22Rv1 (cell line): ENCODE measurements around the gene RAB7B.
"Not testable (repeated sequence)": the region's sequence is repeated elsewhere in the genome, so short reads cannot be mapped to it uniquely, and the experiment has no call there.

ENCODE experiments used
- H3K27ac ChIP-seq: fragments of 450-650 bp; 2 replicates; pipeline ENCODE4 v1.5.1; 2017
- CTCF ChIP-seq: fragments of 450-650 bp; IDR thresholded peaks from 2 replicates; pipeline ENCODE4 v1.5.1; 2017; ENCODE audit warnings: mild to moderate bottlenecking
- ZFX ChIP-seq: fragments of 450-650 bp; IDR thresholded peaks from 2 replicates; pipeline ENCODE4 v1.6.1; 2017; ENCODE audit warnings: antibody characterized with exemption, borderline replicate concordance

The RAB7B gene

GRCh38 chr1:206002160-206002559 lies 1.0 kb downstream of the RAB7B start:
- TF ChIP-seq ZFX: no peak
- TF ChIP-seq CTCF: no peak
- no peak overlapping the region for H3K27ac ChIP-seq

GRCh38 chr1:206001476-206001888 lies 1.7 kb downstream of the RAB7B start:
- no peak for TF ChIP-seq CTCF
- TF ChIP-seq ZFX: no peak
- no peak overlapping the region for H3K27ac ChIP-seq

DNA sequence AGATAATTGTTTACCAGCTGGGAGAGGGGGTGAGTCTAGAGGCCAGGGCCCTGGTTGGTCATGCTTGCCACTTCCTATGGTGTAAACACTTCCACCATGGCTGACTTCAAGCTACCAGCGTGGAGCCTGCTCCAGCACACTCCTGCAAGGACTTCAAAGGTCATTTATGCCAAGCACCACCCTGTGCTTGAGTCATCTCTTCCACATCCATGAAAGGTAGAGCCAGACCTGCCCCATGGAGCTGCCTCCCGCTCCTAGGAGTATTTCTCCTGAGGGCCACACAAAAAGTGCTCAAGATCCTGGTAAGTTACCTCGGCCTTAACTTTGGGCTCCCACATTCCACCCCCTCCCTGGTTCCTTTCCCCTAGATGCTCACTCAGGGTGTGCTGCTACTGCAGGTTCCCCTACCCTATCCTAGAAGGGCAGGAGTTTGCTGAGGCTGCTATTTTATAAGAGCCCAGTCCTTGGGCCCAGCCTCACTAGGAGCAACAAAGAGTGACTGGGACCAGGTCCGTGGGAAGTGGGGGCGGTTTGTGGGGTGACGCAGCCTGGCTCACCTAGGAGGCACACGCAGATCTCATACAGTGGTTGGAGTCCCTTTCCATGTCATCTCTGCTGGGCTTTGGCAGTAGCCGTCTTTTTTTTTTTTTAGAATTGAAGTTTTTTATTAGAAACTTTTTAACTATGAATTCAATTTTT lies 2.4 kb downstream of the RAB7B start:
- TF ChIP-seq CTCF (no peak), ZFX (no peak)
- no peak overlapping the region for H3K27ac ChIP-seq

GRCh38 chr1:205998457-205999241 lies 4.5 kb downstream of the RAB7B start:
- H3K27ac ChIP-seq: no peak overlapping the region
- TF ChIP-seq ZFX (no peak), CTCF (no peak)

DNA sequence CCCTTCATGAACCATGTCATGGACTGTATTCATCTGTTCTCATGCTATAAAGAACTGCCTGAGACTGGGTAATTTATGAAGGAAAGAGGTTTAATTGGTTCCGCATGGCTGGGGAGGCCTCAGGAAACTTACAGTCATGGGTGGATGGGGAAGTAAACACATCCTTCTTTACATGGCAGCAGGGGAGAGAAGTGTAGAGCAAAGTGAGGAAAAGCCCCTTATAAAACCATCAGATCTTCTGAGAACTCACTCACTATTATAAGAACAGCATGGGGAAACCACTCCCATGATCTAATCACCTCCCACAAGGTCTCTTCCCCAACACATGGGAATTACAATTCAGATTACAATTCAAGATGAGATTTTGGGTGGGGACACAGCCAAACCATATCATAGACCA lies 6.6 kb downstream of the RAB7B start:
- H3K27ac ChIP-seq: not testable (repeated sequence)

- H3K27ac ChIP-seq: no peak overlapping the region
- TF ChIP-seq CTCF: no peak
- no peak for TF ChIP-seq ZFX
These were observed 8.8 kb downstream of the RAB7B start for GRCh38 chr1:205994346-205994745.

DNA sequence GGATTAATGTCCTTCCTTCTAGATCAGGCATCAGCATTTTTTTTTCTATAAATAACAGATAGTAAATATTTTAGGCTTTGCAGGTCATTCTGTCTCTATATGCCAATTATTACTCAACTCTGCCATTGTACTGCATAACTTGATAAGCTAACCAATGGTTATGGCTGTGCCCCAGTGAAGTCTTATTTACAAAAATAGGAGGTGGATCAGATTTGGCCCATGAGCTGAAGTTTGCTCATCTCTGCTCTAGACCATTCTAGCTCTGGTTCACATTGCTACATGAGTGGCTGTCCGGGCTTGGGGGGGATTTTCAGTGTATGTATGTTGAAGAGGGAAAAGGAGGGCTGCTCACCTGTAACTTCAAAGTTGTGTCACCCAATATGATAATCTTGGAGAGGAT lies 10.1 kb downstream of the RAB7B start:
- H3K27ac ChIP-seq: no peak overlapping the region
- no peak for TF ChIP-seq ZFX
- TF ChIP-seq CTCF: no peak
